HG03139 (cell line): ENCODE data around the gene CDPF1.

Source experiments
- ATAC-seq: cut with Tn5 transposase; IDR thresholded peaks from one replicate; pipeline ENCODE4 v1.9.1; 2021; ENCODE audit not compliant: unreplicated experiment

The CDPF1 gene

DNA sequence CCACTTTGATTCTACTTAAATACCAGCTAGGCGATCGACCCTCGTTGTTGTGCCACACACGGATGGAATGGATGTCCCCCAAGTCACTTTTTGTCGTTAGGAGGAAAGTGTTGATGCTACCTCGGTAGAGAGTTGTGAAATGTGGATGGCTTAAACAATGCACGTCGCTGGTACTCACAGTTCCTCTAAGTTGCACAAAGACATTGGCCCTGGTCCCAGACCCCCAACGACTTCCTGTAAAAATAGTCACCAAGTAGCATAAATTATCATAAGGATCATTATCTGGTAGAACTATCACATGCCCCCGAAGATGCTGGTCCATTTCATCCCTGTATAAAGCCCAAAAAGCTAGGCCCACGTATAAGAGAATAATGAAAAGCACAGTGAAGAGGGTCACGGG is 9.3 kb upstream of the CDPF1 start:
- no peak for ATAC-seq

DNA sequence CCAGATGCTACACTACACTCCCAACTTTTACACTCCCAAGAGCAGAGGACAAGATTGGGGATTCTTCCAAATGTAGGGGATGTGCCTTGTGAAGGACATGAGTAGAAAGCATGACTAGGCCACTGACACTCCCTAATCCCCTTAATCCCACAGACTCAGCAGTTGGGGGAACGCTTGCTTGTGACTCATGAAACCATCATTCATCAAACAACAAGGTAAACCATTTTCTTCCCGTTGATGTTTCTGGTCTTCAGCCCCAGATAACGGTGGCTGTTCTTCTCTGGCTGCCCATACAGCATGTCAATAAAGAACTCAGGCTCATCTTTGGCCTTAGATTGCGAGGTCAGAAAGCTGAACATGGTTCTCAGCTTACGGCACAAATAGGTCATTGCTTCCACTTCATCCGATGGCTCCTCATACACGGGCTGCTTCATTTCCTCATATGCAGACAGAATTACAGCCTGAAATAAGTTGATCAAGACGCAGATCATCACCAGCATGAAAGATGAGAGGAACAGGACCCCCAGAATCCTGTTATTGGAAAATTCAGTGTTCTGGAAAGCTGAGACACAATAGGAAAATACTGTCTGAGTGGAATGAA is 6.4 kb upstream of the CDPF1 start:
- no peak for ATAC-seq

DNA sequence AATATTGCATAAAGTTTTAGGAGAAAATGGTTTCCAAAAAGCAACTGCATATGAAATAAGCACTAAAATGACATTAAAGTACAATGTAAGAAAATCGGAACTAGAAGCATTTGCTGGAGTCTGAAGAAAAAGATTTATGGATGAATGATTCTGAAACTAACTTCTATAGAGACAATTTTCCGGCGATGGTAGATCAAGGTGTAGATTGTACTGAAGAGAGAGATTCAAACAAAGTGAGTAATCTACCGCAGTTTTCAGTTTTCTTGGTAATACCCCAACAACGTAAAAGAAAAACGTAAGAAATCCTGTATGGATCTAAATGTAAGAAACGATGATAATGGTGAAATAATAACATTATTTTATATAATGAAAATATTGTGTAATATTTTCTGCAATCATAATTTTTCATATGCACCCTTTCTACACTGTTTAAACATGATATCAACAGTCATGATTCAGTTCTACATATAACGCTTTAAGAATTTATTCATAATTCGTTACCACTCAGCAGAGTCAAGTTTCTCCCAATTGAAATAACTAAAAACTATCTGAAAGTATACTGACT is 1.8 kb upstream of the CDPF1 start:
- ATAC-seq, result no peak

DNA sequence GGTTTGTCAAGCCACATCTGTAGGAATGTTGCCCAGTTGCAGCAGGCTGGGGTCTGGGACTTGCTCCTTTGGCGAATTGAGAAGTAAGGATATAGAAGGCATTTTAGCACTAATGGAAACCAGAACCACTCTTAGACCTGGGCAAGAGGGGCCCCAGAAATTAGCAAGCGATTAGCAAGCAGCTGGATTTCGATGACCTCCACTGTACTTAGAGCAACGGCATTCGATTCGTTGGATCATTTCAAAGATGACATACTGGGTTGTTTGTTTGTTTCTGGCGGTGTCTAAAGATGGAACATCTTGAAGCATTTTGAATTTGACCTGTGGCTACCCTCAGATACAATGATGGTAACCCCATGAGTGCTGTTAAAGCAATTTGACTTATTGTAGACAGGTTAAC is 1.2 kb upstream of the CDPF1 start:
- no peak for ATAC-seq

DNA sequence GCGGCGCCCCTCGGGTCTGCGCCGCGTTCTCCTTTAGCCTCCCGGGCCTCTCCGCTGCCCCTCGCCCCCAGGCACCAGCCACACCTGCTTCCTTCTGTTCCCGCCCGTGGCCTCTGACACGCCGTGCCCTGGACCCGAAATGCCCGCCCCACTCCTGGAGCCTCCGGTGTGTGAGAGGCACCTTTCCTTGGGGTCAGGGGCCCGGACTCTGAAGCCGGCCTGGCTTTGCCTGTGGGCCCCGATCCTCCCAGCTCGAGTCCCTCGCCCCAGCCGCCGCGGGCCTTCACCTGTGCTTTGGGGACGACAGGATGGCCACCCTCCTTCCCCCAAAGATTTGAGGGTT is 661 bp upstream of the CDPF1 start:
- ATAC-seq, result no peak

DNA sequence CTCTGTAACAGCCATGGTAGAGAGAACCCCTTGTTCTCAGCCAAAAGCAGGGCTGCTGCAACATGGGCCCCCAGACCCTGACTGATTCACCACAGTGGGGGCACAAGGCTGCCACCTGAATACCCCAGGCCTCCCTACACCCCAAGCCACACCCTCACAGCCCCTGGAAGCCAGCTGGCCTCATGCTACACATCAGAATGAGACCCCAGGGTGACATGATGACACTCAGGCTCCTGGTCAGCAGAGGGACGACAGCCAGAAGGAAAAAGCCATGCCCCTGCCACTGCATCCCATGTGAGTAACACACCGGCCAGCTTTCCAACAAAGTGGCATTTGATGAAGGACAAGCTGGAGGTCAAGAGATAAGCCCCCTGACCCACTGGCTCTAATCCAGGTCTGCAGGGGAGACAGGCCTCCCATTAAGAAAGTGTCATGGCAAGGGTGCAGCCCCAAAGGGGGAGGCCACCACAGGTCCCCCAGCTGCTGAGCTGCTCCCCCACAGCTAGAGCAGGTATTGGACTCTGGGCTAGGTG is 2.6 kb downstream of the CDPF1 start:
- ATAC-seq, result no peak

DNA sequence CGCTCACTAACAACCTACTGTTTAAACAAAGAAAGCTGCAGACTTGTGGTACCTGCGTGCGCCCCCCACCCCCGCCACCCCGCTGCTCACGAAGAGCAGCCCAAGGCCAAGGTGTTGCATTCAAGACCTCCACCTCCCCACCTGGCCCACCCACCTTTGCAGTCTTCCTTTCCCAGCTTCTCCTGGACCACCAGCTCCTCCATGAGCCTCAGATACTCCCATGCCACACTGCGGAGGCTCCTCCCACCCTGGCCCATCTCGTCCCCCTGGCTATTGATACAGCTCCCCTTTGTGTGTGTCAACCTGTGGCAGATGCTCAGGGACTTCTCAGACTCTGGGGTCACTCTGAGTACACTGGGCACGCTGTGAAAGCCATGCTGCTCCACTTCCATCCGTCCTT is 3.9 kb downstream of the CDPF1 start:
- no peak for ATAC-seq

DNA sequence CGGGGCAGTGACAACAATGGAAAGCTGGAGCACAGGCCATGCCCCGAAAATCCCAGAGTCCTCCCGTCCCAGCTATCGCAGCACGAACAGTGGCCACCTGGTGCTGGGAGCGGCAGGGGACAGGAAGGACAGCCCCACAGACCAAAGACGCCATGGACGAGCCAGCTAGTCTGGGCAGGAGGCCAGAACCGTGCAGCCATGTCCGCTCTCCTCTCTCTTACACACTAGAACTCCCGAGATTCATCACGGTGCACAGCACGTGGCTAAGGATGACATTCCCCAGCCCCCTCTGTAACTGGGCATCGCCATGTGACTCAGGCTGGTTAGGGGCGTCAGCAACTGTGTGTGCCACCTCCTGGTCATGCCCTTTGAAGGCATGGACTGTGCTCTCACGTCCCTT is 4.6 kb downstream of the CDPF1 start:
- no peak for ATAC-seq

DNA sequence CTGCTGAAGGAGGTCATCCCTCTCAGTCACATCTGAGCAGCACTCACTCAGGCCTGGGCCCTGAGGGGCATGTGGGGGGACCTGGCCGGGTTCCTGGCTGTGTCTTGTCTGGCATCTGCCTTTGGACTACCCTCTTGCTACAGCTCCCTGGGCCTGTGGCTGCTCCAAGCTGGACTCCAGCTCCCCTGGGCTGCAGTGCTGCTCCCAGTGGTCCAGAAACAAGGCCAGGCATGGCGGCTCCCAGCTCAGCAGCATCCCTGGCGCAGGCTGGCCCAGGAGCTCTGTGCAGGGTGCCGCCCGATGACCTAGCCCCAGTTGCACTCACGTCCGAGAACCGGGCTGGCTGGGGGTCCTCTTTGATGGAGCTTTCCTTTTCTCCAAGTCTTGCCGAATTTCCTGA is 5.3 kb downstream of the CDPF1 start:
- ATAC-seq, result no peak

DNA sequence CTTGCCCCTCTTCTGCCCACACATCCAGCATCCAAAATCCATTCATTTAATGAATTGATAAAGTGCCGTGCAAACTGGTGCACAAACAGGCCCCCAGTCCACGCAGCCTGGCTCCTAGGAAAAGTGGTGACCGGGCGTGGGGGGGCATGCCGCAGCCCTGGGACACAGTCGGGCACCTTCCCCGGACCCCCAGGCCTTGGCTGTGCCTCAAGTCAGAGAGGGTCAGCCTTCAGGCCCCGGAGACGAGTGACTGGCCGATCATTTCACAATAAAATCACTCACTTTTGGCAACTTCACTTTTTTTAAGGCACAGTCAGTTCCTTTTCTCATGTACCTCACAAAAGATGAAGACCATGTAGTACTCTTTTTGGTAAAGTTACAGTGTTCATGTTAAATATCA is 8.0 kb downstream of the CDPF1 start:
- ATAC-seq, result no peak

DNA sequence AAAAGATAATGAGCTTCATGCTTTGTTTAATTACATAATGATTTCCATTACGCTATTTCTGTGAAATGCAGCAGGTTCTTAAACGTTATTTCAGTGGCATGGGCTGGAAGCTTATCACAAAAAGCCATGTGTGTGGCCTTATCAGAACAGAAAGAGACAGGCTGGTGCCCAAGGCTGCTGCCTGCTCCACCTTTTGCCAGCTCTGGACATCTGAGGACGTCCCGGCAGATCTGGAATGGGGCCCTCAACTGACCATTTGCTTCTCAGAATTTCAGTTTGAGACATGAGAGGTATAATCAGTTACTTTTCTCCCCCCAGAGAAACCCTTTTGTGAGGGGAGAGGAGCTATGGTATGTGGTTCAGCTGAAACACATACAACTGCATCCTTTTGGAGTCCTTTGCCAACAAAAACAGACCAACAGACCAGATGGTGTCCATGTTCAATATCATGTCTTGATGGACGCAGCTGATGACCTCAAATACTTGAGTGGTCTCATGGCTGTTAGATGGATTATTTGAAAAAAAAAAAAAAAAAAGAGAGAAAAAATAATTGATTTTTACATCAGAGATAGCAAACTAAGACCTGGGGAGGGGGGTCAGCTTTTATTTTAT is 8.6 kb downstream of the CDPF1 start:
- ATAC-seq, result no peak

DNA sequence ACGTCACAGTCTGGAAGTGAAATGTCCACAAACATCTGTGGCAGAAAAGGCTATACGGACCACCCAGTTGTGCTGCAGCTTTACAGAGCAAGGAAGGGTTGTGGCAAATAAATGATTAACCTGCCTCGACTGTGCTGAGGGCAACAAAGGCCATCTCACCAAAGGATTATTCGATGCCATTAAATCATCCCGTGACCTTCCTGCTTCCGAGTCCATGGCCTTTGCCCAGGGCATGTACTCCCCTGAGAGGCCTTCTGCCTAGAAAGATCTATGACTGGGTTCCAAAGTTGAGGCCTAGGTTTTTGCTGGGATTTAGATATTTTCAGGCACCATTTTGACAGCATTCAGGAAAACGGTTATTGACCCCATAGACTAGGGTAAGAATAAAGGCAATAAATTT is 9.2 kb downstream of the CDPF1 start:
- no peak for ATAC-seq

DNA sequence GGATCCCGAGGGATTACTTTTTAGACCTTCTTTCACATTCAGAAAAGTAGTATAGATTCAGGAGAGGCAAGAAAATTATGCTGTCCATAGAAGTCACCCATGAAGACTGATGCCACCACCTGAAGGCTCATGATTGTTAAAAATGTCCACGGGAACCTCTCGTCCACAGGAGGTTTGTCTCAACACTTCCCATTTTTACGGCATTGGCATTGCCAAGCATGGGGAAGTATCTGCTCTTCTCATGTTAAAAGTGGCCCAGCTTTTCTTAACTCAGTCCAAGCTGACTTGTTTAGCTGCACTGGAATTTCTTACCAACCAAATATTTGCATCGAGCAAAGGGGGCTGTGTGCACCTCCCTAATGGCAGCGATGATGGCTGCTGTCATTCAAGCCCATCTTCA is 9.6 kb downstream of the CDPF1 start:
- ATAC-seq, result no peak

DNA sequence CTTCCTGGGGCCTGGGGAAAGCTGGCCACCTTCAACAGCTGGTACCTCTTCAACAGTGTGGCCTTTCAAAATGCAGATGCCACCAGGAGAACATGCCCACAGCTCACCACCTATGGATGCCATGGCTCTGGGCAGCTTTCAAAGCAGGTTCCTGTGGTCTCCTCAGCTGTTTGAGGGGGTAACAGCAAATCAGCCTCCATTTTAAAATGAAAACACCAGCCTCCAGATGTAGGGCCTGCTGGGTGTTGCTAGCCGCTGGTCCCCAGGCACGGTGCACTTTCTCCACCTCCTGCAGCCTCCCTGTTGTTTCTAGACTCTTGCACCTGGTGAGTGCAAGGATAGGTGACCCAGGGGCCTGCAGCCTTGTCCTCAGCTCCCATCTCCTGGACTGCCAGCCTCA is 10.0 kb downstream of the CDPF1 start:
- ATAC-seq, result no peak

DNA sequence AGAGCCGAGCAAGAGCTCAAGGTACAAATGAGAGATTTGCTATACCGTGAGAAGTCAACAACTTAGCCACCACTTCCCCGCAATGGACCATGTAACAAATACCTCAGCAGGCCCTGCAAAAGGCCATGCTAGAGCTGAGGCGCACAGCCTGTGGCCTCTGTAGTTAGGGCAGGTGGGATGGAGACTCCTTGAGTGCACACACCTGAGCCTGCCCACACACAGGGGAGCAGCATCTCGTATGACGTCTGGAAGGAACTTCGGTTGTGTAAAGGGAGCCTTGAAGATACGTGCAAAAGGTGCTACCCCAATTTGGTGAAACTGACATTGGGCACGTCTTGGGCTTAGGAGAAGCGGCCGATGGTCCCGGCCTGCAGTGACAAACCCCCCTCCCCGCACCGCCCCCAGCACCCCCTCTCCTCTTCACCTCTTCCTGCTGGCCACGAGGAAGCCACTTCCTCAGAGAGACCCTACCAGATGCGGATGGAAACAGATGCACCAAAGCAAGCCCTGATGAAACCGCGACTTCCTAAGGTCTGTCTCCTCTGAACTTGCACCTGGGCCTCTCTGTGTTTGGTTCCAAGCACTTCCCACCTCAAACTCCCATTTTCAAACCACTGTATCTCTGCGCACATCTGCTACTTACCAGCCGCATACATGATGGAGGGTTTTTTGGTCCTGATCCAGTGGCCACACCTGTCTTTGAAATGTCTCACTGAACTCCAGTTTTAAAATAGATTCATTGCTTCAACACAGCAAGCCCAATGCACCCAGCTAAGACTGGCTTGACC is 10.6 kb downstream of the CDPF1 start:
- ATAC-seq, result no peak

DNA sequence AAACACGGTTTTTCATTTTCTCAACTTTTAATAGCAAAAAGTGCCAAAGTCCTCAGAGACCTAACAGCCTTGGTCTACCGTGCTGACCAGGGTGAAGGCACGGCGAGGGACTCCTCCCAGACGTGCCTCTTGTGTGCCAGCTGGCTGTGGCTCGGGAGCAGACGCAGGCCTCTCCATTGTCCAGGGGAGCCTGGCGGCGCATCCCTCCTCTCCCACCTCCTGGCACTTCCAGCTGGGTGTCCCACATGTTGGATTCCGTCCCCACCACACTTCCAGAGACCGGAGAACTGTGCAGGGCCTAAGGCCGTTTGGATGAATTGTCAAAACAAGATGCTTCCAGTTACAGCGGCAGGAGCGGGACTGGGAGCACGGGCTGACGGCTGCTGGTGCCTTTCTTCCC is 11.6 kb downstream of the CDPF1 start:
- no peak for ATAC-seq

DNA sequence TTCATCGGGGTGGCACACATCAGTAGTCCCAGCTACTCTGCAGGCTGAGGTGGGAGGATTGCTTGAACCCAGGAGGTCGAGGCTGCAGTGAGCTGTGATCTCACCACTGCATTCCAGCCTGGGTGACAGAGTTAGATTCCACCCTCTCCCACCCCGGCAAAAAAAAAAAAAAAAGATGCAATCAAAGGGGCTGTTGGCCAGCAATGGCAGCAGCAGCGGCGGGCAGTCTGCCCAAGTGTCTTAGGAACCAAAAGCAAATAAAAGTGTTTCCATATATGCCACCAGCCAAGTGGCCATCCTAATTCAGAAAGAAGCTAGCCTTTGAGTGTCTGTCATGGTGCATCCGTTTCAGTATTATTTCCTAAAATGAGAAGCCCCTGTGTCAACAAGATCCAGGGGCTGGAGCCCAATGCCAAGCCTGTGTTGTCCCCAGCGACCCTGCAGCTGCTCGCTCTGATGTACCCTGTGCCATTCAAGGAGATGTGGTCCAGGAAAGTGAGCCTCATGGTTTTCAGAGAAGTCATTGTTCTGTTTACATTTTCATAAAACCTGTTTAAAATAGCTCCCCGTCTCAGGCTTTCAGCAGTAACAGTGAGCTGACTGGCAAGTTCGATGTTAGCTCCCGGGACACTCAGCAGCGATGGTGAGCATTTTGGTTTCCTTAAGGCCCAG is 12.5 kb downstream of the CDPF1 start:
- no peak for ATAC-seq

DNA sequence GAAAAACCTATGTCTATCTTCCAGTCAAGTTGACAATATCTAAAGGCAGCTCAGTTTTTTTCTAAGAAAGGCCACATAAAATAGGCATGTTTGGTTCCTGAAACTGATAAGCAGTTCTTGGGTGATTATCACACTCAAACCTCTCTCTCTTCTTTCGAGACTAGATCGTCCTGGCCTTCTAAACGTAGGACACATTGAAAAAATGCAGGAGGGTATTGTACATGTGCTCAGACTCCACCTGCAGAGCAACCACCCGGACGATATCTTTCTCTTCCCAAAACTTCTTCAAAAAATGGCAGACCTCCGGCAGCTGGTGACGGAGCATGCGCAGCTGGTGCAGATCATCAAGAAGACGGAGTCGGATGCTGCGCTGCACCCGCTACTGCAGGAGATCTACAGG is 15.1 kb downstream of the CDPF1 start:
- no peak for ATAC-seq

DNA sequence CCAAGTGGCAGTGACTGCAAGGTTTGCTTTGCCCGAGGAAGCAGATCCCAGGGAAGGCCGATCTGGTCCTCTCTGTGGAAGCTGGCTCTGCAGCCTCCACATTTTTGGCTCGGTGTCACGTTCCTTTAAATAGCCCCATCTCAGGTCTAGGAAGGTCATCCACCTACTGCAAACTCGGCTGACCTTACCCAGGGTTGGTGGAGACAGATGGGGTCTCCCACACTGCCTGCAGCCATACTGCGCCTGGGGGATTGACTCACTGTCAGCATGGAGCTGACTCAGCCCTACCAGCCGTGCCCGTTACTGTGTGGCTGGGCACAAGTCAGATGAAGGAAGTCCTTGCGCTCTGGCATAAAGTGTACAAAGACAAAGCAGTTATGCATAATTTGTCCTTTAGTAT is 16.9 kb downstream of the CDPF1 start:
- no peak for ATAC-seq

DNA sequence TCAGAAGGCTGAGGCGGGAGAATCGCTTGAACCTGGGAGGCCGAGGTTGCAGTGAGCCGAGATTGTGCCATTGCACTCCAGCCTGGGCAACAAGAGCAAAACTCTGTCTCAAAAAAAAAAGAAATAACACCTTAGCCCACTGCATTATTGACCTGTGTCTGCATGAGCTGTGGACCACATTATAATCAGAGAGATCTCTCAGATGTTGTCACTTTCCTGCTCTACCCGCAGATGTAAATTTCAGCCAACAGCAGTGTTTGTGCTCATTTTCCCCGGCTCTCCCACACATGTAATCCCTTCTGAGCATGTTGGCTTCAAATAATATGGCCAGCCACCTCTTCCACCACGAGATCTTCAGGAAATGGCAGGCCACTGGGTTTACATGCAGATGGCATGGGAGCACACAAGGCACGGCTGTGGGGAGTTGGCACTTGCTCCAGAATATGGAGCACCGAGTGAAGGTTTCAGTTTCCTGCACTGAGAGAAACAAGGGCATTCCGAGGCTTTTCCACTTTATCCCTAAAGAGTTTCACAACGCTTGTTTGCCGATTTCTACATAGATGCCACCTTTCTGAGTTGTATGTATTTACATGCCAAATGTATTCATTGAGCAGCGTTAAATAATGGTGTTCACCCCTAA is 19.7 kb downstream of the CDPF1 start:
- ATAC-seq, result no peak

DNA sequence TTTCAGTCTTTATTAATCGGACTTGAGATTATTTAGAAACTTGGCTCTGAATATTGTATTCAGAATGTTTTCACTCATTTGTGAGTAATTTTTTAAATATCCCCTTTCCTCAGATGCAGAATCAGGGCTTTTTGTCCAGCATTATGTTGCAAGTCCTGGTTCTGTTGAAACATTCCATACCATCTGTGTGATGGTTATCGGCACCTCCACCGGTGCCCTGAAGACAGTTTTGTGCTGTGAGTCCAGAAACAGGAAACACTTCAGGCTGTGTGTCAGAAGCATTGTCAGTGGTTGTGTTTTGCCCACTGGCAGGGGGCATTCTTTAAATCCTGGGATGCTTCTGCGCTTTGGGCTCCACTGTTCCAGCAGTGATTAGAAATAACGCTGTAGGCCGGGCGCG is 20.4 kb downstream of the CDPF1 start:
- ATAC-seq, result no peak
